HG03457 (cell line): ENCODE results near the gene CCDC34.
A peak's percentile ranks its signal among the peaks of the same experiment; 100 is the strongest.

Experiments
- ATAC-seq: cut with Tn5 transposase; IDR thresholded peaks from one replicate; pipeline ENCODE4 v1.9.1; 2021; ENCODE audit warnings: moderate number of reproducible peaks; ENCODE audit not compliant: unreplicated experiment

Gene CCDC34

GRCh38 chr11:27392278-27393114 lies 29.5 kb upstream of the CCDC34 start:
- ATAC-seq = no peak

- no peak for ATAC-seq
These were observed 28.5 kb upstream of the CCDC34 start for GRCh38 chr11:27391331-27392015.

GRCh38 chr11:27390318-27391295 lies 27.6 kb upstream of the CCDC34 start:
- no peak for ATAC-seq

- ATAC-seq = no peak
These were observed 25.9 kb upstream of the CCDC34 start for GRCh38 chr11:27388869-27389268.

- no peak for ATAC-seq
These were observed 25.0 kb upstream of the CCDC34 start for GRCh38 chr11:27388001-27388400.

GRCh38 chr11:27387362-27387761 lies 24.3 kb upstream of the CCDC34 start:
- ATAC-seq = no peak

GRCh38 chr11:27386181-27386845 lies 23.3 kb upstream of the CCDC34 start:
- no peak for ATAC-seq

GRCh38 chr11:27385245-27385644 lies 22.2 kb upstream of the CCDC34 start:
- no peak for ATAC-seq

- no peak for ATAC-seq
These were observed 21.2 kb upstream of the CCDC34 start for GRCh38 chr11:27384227-27384626.

- ATAC-seq = no peak
These were observed 20.6 kb upstream of the CCDC34 start for GRCh38 chr11:27383645-27384044.

GRCh38 chr11:27381238-27381666 lies 18.2 kb upstream of the CCDC34 start:
- ATAC-seq = peak; percentile 67

GRCh38 chr11:27380771-27381170 lies 17.8 kb upstream of the CCDC34 start:
- no peak for ATAC-seq

GRCh38 chr11:27379449-27379848 lies 16.4 kb upstream of the CCDC34 start:
- no peak for ATAC-seq

GRCh38 chr11:27375370-27375769 lies 12.4 kb upstream of the CCDC34 start:
- no peak for ATAC-seq

- no peak for ATAC-seq
These were observed 11.0 kb upstream of the CCDC34 start for GRCh38 chr11:27373856-27374602.

- no peak for ATAC-seq
These were observed 10.4 kb upstream of the CCDC34 start for GRCh38 chr11:27373392-27373791.

GRCh38 chr11:27372164-27372563 lies 9.1 kb upstream of the CCDC34 start:
- ATAC-seq = no peak

GRCh38 chr11:27371489-27371888 lies 8.5 kb upstream of the CCDC34 start:
- ATAC-seq = no peak

- no peak for ATAC-seq
These were observed 7.4 kb upstream of the CCDC34 start for GRCh38 chr11:27370374-27370773.

- ATAC-seq = no peak
These were observed 4.9 kb upstream of the CCDC34 start for GRCh38 chr11:27367881-27368280.
